Gastrocnemius medialis (tissue), 4 donors: ENCODE results near the gene GNG13.

Experiments used
- POLR2A ChIP-seq, 2 donors: fragments of 450-650 bp; IDR thresholded peaks; one replicate each; pipeline ENCODE4 v1.6.1; 2017; ENCODE audit warnings: antibody characterized with exemption in 2 of 2, mild to moderate bottlenecking in 2 of 2, moderate library complexity in 2 of 2
- TF ChIP-seq, protein P1 (sequence below), 5 experiments: fragments of 450-650 bp in 3 of 5; fragments of 200-600 bp in 2 of 5; sonication (generic) in 2 of 5; IDR thresholded peaks in 4 of 5; conservative IDR thresholded peaks in 1 of 5; 1 replicate in 4 of 5; 2 replicates in 1 of 5; pipeline ENCODE4 v1.5.1; 2016 to 2019; ENCODE audit warnings: antibody characterized with exemption in 5 of 5, mild to moderate bottlenecking in 3 of 5, moderate library complexity in 3 of 5

- no peak for TF ChIP-seq POLR2A (IDR thresholded peaks at IDR 0.05)
- TF ChIP-seq, protein P1, sequence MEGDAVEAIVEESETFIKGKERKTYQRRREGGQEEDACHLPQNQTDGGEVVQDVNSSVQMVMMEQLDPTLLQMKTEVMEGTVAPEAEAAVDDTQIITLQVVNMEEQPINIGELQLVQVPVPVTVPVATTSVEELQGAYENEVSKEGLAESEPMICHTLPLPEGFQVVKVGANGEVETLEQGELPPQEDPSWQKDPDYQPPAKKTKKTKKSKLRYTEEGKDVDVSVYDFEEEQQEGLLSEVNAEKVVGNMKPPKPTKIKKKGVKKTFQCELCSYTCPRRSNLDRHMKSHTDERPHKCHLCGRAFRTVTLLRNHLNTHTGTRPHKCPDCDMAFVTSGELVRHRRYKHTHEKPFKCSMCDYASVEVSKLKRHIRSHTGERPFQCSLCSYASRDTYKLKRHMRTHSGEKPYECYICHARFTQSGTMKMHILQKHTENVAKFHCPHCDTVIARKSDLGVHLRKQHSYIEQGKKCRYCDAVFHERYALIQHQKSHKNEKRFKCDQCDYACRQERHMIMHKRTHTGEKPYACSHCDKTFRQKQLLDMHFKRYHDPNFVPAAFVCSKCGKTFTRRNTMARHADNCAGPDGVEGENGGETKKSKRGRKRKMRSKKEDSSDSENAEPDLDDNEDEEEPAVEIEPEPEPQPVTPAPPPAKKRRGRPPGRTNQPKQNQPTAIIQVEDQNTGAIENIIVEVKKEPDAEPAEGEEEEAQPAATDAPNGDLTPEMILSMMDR (IDR thresholded peaks at IDR 0.05 in 4 of 5, conservative IDR thresholded peaks at IDR 0.05 in 1 of 5) = no peak
Measured at GRCh38 chr16:789191-789850, 11.2 kb downstream of the GNG13 start.
